GM23248 (cell line): ENCODE data around the gene ZFYVE26.

Source experiments
- EZH2 ChIP-seq: fragments of 200-600 bp; sonication (generic); IDR thresholded peaks from 2 replicates; pipeline ENCODE4 v1.6.1; 2018; ENCODE audit warnings: antibody characterized with exemption, mild to moderate bottlenecking; ENCODE audit not compliant: insufficient read depth, poor library complexity, severe bottlenecking
- EZH2phosphoT487 ChIP-seq: fragments of 200-600 bp; sonication (generic); IDR thresholded peaks from 2 replicates; pipeline ENCODE4 v1.6.1; 2018; ENCODE audit warnings: antibody characterized with exemption, moderate library complexity, mild to moderate bottlenecking, low read depth; ENCODE audit not compliant: insufficient read depth

DNA sequence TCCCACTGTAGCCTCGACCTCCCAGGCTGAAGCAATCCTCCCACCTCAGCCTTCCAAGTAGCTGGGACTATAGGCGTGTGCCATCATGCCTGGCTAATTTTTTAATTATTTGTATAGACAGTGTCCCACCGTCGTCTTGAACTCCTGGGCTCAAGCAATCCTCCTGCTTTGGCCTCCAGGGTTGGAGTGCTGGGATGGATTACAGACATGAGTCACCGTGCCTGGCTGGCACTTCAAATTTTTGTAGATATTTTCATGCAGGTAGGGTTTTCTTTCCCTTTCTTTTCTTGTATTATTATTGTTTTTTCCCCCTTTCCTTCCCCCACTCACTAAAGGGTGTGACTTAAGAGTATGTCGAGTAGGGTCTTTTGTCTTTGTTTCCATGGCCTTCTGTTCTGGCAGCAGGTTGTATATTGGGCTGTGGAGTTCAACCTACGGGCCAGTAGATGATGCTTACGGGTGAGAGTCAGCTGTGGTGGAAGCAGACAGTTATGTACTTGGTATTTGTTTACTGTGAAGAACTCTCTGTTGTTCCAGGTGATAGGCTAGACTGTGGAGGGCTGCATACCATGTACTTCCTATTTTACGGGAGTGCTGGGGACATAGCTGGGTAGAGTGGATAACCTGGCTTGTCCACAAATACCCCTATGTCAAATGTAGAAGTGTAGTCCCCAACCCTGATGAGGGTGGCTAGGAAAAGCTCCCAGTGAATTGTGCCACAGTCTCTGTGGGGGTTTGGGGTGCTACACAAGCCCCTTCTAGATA lies 33.9 kb upstream of the ZFYVE26 start:
- no peak for TF ChIP-seq EZH2
- no peak for TF ChIP-seq EZH2phosphoT487
